LNCAP (cell line): ENCODE results near the gene SPNS3.

ENCODE experiments used
- TF ChIP-seq, protein P1 (sequence below): fragments of 450-650 bp; IDR thresholded peaks from 2 replicates; pipeline ENCODE4 v1.5.1; 2017; ENCODE audit warnings: mild to moderate bottlenecking

SPNS3 gene

GRCh38 chr17:4488989-4489595 is 55.4 kb downstream of the SPNS3 start:
- TF ChIP-seq, protein P1, sequence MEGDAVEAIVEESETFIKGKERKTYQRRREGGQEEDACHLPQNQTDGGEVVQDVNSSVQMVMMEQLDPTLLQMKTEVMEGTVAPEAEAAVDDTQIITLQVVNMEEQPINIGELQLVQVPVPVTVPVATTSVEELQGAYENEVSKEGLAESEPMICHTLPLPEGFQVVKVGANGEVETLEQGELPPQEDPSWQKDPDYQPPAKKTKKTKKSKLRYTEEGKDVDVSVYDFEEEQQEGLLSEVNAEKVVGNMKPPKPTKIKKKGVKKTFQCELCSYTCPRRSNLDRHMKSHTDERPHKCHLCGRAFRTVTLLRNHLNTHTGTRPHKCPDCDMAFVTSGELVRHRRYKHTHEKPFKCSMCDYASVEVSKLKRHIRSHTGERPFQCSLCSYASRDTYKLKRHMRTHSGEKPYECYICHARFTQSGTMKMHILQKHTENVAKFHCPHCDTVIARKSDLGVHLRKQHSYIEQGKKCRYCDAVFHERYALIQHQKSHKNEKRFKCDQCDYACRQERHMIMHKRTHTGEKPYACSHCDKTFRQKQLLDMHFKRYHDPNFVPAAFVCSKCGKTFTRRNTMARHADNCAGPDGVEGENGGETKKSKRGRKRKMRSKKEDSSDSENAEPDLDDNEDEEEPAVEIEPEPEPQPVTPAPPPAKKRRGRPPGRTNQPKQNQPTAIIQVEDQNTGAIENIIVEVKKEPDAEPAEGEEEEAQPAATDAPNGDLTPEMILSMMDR, result no peak

- TF ChIP-seq, protein P1, result no peak
Observed at GRCh38 chr17:4490109-4490591, 56.4 kb downstream of the SPNS3 start.

DNA sequence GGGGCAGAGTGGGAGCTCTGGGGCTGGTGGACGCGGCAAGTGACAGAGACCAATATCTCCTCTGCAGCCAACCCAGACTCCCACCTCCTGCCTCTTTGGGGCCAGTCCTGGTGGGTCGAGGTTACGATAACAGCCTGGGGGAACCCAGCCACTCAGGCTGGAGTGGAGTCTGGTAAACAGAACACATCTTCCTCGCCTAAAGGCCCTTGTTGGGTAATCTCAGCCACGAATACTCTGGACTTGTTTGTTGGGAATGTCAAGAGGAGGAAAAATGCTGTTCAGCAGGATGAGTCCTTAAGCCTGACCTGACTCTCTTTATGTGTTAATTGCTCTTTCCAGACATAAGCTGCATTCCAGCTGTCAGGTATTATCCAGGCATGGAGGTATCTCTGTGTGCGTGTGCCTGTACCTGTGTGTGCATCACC is 56.9 kb downstream of the SPNS3 start:
- TF ChIP-seq, protein P1, result no peak

- TF ChIP-seq, protein P1, result no peak
Observed at GRCh38 chr17:4492721-4493561, 59.2 kb downstream of the SPNS3 start.

- TF ChIP-seq, protein P1, result no peak
Observed at GRCh38 chr17:4497101-4497824, 63.5 kb downstream of the SPNS3 start.

- TF ChIP-seq, protein P1, result no peak
Observed at GRCh38 chr17:4498461-4499397, 65.0 kb downstream of the SPNS3 start, which contains the start of gene SPNS2. TSS of gene SPNS2 (plus strand) at chr17:4498881. CDS start at chr17:4499048, 167 bp downstream.
